DMS153 treated with DMSO at 0.1 percent for 48 hours (cell line): ENCODE results near the gene DUOXA2.

Experiments used
- DNase-seq: peaks from one replicate; lab custom pipeline; 2025; ENCODE audit not compliant: unreplicated experiment; lab: John Stamatoyannopoulos, UW

Gene DUOXA2

GRCh38 chr15:45116482-45117307 lies 2.6 kb downstream of the DUOXA2 start:
- no peak for DNase-seq

- DNase-seq = no peak
Observed at GRCh38 chr15:45117308-45118130, 3.4 kb downstream of the DUOXA2 start.

- peak; percentile 68 for DNase-seq
Observed at GRCh38 chr15:45118131-45118588, 4.0 kb downstream of the DUOXA2 start.

DNA sequence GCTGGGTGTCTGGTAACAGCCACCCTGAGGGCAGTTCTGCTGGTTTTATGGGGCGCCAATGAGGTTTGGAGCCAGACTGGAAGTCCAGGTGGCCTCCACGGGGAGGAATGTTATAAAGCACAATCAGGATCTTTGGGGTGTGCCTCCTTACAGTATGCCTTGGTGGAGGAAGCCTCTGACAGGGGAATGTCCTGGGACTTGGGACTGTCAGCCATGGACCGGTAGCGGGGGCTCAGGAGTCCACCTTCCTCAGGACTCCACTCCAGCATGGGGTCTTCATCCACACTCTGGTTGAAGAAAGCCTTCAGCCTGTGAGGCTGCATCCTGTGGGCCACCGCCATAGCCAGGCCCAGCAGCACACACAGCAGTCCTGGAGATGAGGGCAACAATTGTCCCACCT lies 4.9 kb downstream of the DUOXA2 start:
- no peak for DNase-seq

- DNase-seq = no peak
Observed at GRCh38 chr15:45120081-45120972, 6.2 kb downstream of the DUOXA2 start.

DNA sequence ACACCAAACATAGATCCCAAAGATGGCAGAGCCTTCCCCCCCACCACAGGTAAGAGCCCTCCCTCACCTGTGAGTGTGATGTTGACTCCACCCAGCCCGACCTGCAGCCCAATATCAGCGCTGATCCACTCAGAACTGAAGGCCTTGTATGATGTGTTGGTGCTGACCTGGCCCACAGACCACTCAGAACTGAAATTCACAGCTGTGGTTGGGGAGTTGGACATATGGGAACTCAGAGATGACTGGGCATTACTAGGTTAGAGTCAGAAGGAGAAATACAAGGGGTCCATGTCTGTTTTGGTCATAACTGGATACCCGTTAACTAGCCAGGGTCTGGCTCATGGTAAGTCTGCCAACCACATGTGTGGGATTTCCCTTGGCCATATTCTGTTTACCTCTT lies 6.9 kb downstream of the DUOXA2 start:
- DNase-seq = no peak

GRCh38 chr15:45121706-45122417 lies 7.7 kb downstream of the DUOXA2 start:
- DNase-seq = no peak

- no peak for DNase-seq
Observed at GRCh38 chr15:45122719-45123118, 8.6 kb downstream of the DUOXA2 start.

- DNase-seq = no peak
Observed at GRCh38 chr15:45123397-45123796, 9.3 kb downstream of the DUOXA2 start.

DNA sequence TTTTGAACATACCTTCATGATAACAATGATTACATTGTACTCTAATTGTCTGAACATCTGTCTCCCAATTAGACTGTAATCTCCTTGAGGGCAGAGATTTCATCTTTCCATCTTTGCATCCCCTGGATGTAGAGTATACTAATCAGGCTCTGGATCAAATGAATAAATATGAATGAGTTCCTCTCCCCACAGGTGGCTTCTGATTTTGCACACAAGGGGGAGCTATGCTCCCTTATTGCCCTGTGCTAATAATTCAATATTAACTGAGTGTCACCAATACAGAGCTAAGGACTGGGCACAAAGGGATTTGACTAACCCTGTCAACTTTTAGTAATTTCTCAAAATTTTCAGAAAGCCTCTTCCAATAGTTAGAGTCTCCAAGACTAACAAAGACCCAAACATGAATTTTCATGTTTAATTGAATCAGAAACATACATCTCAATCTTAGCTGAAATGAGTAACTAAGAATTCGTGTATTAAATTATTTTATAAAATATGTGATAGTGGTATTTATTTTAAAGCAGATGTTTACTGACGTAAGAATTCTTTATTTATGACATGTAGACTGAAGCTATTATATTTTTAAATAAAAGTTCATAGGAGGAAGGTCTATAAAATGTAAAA lies 12.5 kb downstream of the DUOXA2 start:
- no peak for DNase-seq

- no peak for DNase-seq
Observed at GRCh38 chr15:45128971-45129639, 15.0 kb downstream of the DUOXA2 start.

- DNase-seq = no peak
Observed at GRCh38 chr15:45129651-45130129, 15.6 kb downstream of the DUOXA2 start, which contains the start of the genes DUOX1 and DUOXA1. DUOX1 (plus strand) TSS chr15:45129994; CDS start chr15:45131967, 1,973 bp downstream. DUOXA1 (minus strand) TSS chr15:45129879; CDS start chr15:45123014, 6,865 bp downstream.

DNA sequence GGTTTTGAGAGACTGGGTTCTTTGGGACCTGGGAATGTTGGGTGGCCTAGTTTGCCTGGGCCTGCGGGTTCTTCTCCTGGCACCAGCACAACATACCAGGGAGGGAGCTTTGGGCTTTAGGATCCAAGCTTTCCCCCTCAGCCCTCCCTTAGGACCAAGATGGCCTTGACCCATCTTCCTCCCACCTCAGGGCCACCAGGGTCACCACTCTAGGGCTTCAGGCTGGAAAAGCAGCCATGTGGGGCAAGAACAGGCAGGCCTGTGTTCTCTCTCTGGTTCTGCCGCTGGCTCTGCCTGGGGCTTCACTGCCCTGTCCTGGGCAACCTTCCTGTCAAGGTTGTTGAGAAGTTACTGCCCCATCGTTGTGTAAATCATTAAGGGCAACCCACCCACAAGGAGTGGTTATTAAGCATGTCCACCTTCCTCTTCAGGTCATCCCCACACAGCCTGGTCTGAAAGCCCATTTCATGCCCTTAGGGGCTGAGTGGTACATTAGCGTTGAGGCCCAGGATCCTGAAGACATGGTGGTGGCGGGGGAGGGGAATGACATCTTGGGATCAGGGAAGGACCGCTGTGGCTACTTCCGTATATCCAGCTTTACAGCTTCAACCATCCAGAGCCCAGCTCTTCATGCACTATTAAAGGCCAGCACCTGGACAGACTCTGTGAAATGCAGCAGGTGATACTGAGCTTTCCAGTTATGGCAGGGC lies 16.3 kb downstream of the DUOXA2 start:
- DNase-seq = no peak

GRCh38 chr15:45131510-45131909 lies 17.4 kb downstream of the DUOXA2 start:
- no peak for DNase-seq

GRCh38 chr15:45132844-45133560 lies 18.9 kb downstream of the DUOXA2 start:
- no peak for DNase-seq

GRCh38 chr15:45133561-45133920 lies 19.4 kb downstream of the DUOXA2 start:
- DNase-seq = no peak

DNA sequence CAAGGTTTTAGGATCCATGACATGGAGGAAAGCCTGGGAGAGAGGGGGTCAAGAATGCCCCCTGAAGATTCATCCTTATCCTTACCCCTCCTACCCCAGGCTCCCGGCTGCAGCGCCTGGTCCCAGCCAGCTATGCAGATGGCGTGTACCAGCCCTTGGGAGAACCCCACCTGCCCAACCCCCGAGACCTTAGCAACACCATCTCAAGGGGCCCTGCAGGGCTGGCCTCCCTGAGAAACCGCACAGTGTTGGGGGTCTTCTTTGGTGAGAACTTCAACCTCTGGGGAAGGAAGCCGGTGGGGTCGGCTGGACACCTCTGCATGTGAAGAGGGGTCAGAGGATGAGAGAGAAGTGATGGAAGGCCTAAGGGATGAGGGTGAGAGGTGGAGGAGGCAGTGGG lies 19.9 kb downstream of the DUOXA2 start:
- DNase-seq = no peak
